Gastrocnemius medialis (tissue), 4 donors: ENCODE results near the gene NUDCD3. TPM values are rescaled to one million over a fixed set of nuclear protein-coding genes. Genes with fewer than 3 reads are reported as not detected.

Experiments used
- ATAC-seq, 2 donors: fragments of 150-250 bp; one replicate each; pipeline ENCODE4 v1.9.1; 2016
- DNase-seq, 2 donors: peaks; one replicate each; pipeline ENCODE4 v3.0.0-alpha.2; 2019
- H3K27ac ChIP-seq, 4 donors: fragments of 200-600 bp; sonication (generic); 1 replicate in 1 of 4; 2 replicates in 3 of 4; pipeline ENCODE4 v1.5.1; 2016 to 2018; ENCODE audit warnings: mild to moderate bottlenecking in 2 of 4, moderate library complexity in 1 of 4
- H3K27me3 ChIP-seq, 3 donors: fragments of 200-600 bp; sonication (generic) in 2 of 3; 1 replicate in 1 of 3; 2 replicates in 2 of 3; pipeline versions ENCODE4 v1.5.1 to v1.6.0; 2016 to 2019; ENCODE audit warnings: mild to moderate bottlenecking in 1 of 3, moderate library complexity in 1 of 3
- H3K36me3 ChIP-seq, 2 donors: fragments of 200-600 bp; sonication (generic) in 1 of 2; one replicate each; pipeline ENCODE4 v1.5.1; 2017 to 2018
- H3K4me1 ChIP-seq, 2 donors: fragments of 200-600 bp; sonication (generic) in 1 of 2; one replicate each; pipeline ENCODE4 v1.5.1; 2016 to 2017; ENCODE audit warnings: mild to moderate bottlenecking in 2 of 2
- H3K4me3 ChIP-seq, 4 donors: fragments of 200-600 bp; sonication (generic) in 3 of 4; 1 replicate in 1 of 4; 2 replicates in 3 of 4; pipeline ENCODE4 v1.5.1; 2016 to 2019; ENCODE audit warnings: mild to moderate bottlenecking in 2 of 4
- H3K9me3 ChIP-seq, 3 donors: fragments of 200-600 bp; sonication (generic) in 2 of 3; 1 replicate in 1 of 3; 2 replicates in 2 of 3; pipeline ENCODE4 v1.5.1; 2016 to 2019
- POLR2A ChIP-seq, 2 donors: fragments of 450-650 bp; IDR thresholded peaks; one replicate each; pipeline ENCODE4 v1.6.1; 2017; ENCODE audit warnings: antibody characterized with exemption in 2 of 2, mild to moderate bottlenecking in 2 of 2, moderate library complexity in 2 of 2
- in situ Hi-C, 4 donors: fragments of 200-750 bp; cut with MboI; loops; one replicate each; pipeline versions ENCODE4 v1.15.0 to v1.8.0; 2017; ENCODE audit warnings: low sequenced_read_pairs in 4 of 4
- intact Hi-C: fragments of 100-400 bp; cut with DNase I; formaldehyde crosslinking; loops from one replicate; pipeline ENCODE4 v1.15.1; 2023; ENCODE audit warnings: low total_unique reads
- total RNA-seq, 4 donors: library from RNA; depleted of rRNA; stranded (reverse); fragments of >200 nt; gene quantifications; one replicate each; pipeline versions ENCODE4 v1.1.0 to v1.2.3, GENCODE V29; 2016
- TF ChIP-seq, protein P1 (sequence below), 5 experiments: fragments of 450-650 bp in 3 of 5; fragments of 200-600 bp in 2 of 5; sonication (generic) in 2 of 5; IDR thresholded peaks in 4 of 5; conservative IDR thresholded peaks in 1 of 5; 1 replicate in 4 of 5; 2 replicates in 1 of 5; pipeline ENCODE4 v1.5.1; 2016 to 2019; ENCODE audit warnings: antibody characterized with exemption in 5 of 5, mild to moderate bottlenecking in 3 of 5, moderate library complexity in 3 of 5

Gene NUDCD3
- total RNA-seq, 4 donors from 2014 or later: 76.2 to 93.4 (median 77.0) TPM

GRCh38 chr7:44394636-44395035 lies 95.8 kb downstream of the NUDCD3 start:
- H3K9me3 ChIP-seq: no peaks in the 10 kb centered on the region
- no peaks in the 10 kb centered on the region for H3K27me3 ChIP-seq
- in situ Hi-C loops: no loop called here
- intact Hi-C loops: loop anchor here (5.0 kb wide), 1 partner anchor 83 kb away; no protein-coding TSS in a partner anchor
- peaks cover 0 to 24% of the 10 kb centered on the region in 2 donors for H3K36me3 ChIP-seq
- ATAC-seq: no peak
- peaks cover 32 to 41% of the 10 kb centered on the region in 2 donors for H3K4me1 ChIP-seq
- TF ChIP-seq POLR2A (IDR thresholded peaks at IDR 0.05): no peak
- TF ChIP-seq, protein P1, sequence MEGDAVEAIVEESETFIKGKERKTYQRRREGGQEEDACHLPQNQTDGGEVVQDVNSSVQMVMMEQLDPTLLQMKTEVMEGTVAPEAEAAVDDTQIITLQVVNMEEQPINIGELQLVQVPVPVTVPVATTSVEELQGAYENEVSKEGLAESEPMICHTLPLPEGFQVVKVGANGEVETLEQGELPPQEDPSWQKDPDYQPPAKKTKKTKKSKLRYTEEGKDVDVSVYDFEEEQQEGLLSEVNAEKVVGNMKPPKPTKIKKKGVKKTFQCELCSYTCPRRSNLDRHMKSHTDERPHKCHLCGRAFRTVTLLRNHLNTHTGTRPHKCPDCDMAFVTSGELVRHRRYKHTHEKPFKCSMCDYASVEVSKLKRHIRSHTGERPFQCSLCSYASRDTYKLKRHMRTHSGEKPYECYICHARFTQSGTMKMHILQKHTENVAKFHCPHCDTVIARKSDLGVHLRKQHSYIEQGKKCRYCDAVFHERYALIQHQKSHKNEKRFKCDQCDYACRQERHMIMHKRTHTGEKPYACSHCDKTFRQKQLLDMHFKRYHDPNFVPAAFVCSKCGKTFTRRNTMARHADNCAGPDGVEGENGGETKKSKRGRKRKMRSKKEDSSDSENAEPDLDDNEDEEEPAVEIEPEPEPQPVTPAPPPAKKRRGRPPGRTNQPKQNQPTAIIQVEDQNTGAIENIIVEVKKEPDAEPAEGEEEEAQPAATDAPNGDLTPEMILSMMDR (IDR thresholded peaks at IDR 0.05 in 4 of 5, conservative IDR thresholded peaks at IDR 0.05 in 1 of 5): no peak
- H3K27ac ChIP-seq: no peak overlapping the region
- H3K4me3 ChIP-seq: no peak overlapping the region
- no peak for DNase-seq

DNA sequence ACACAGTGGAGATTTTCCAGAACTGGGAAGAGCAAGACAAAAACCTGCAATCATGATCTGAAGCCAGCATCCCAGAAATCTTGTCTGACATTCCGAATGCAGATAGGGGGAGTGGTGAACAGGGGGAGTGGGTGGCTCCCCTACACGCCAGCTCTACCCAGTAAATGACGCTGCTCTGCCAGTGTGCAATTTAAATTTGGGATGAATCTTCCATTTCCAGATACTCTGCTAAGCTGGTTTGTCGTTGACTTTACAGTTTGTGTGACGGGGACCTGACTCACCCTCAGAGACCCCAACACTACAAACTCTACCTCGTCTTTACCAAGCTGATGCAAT lies 96.4 kb downstream of the NUDCD3 start:
- intact Hi-C loops: no loop called here

DNA sequence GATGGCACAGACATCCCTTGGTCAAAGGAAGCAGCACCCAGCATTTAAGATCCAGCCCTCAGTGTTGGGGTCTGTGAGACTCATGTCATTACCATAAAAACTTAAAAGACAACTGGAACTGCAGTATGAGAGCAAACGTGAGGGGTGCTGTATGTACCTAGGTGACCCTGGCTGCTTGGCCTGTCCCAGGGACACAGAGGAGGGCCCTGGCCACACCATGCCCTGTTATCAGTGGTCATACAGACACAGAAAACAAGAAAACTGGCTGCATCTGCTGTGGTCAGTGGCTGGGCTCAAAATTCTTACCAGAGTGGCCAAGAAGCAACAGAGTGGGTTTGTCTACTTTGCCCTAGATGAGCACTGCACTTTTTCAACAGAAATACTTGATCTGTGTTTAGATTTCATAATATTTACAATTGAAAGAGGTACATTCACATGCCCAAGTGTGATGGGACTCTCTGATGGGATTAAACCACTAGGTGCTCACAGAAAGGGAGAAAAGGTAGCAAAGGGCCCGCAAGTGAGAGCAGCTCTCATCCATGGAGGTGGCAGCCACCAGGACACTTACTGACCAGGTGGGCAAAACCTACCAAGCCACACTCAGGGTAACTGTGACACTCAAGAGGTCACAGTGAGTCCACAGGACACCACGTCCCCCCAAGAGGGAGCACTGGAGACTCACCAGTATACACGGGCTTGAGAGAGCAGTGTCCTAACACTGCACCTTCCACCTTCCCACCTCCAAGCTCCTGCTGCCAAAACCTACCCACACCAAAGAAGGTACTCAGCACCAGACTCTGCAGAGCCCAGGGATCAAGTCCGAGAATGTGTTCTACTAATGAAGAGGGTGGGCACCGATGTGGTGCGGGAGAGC lies 97.0 kb downstream of the NUDCD3 start:
- H3K9me3 ChIP-seq: no peaks in the 10 kb centered on the region
- H3K27me3 ChIP-seq: no peaks in the 10 kb centered on the region
- intact Hi-C loops: no loop called here
- no peak for DNase-seq
- peaks cover 0 to 35% of the 10 kb centered on the region in 2 donors for H3K36me3 ChIP-seq
- no peak for ATAC-seq
- H3K4me3 ChIP-seq: no peak overlapping the region
- no peak for TF ChIP-seq POLR2A (IDR thresholded peaks at IDR 0.05)
- TF ChIP-seq, protein P1 (IDR thresholded peaks at IDR 0.05 in 4 of 5, conservative IDR thresholded peaks at IDR 0.05 in 1 of 5): no peak
- H3K27ac ChIP-seq: no peak overlapping the region
- peaks cover 21 to 30% of the 10 kb centered on the region in 2 donors for H3K4me1 ChIP-seq
- in situ Hi-C loops: no loop called here

More for the DNA sequence above, 96.4 kb downstream of the NUDCD3 start:
- H3K4me3 ChIP-seq: no peak overlapping the region
- no peak for TF ChIP-seq POLR2A (IDR thresholded peaks at IDR 0.05)
- TF ChIP-seq, protein P1 (IDR thresholded peaks at IDR 0.05 in 4 of 5, conservative IDR thresholded peaks at IDR 0.05 in 1 of 5): no peak
- ATAC-seq: no peak
- DNase-seq: no peak
- H3K4me1 ChIP-seq: peaks cover 26 to 36% of the 10 kb centered on the region in 2 donors
- in situ Hi-C loops: no loop called here
- H3K9me3 ChIP-seq: no peaks in the 10 kb centered on the region
- peaks cover 0 to 29% of the 10 kb centered on the region in 2 donors for H3K36me3 ChIP-seq
- no peak overlapping the region for H3K27ac ChIP-seq
- H3K27me3 ChIP-seq: no peaks in the 10 kb centered on the region

GRCh38 chr7:44392618-44393010 lies 97.8 kb downstream of the NUDCD3 start:
- peaks cover 0 to 40% of the 10 kb centered on the region in 2 donors for H3K36me3 ChIP-seq
- ATAC-seq: no peak
- intact Hi-C loops: no loop called here
- H3K4me1 ChIP-seq: peaks cover 13 to 21% of the 10 kb centered on the region in 2 donors
- H3K27me3 ChIP-seq: no peaks in the 10 kb centered on the region
- no peaks in the 10 kb centered on the region for H3K9me3 ChIP-seq
- no peak overlapping the region for H3K4me3 ChIP-seq
- DNase-seq: no peak
- H3K27ac ChIP-seq: no peak overlapping the region
- in situ Hi-C loops: no loop called here
- TF ChIP-seq, protein P1 (IDR thresholded peaks at IDR 0.05 in 4 of 5, conservative IDR thresholded peaks at IDR 0.05 in 1 of 5): no peak
- no peak for TF ChIP-seq POLR2A (IDR thresholded peaks at IDR 0.05)
